H1 (cell line): ENCODE results near the gene MYOT. TPM values are rescaled to one million over a fixed set of nuclear protein-coding genes. Genes with fewer than 3 reads are reported as not detected.

ENCODE experiments used
- CTCF ChIA-PET: fragments of 300-600 bp; sonication (Branson Sonifier 250); formaldehyde crosslinking; loops from one replicate; lab custom pipeline; 2021; ENCODE audit not compliant: partially characterized antibody; lab: Charles Lee
- POLR2A ChIA-PET: fragments of 300-600 bp; sonication (Branson Sonifier 250); formaldehyde crosslinking; loops from one replicate; lab custom pipeline; 2021; ENCODE audit warnings: inconsistent platforms; ENCODE audit not compliant: partially characterized antibody; lab: Charles Lee
- DNase-seq, 2 experiments: peaks; one replicate each; pipeline versions ENCODE4 v3.0.0 to v3.0.0-alpha.2; 2010 to 2022; ENCODE audit warnings: low spot score in 2 of 2, low read depth in 1 of 2, mixed read lengths in 1 of 2
- FAIRE-seq: peaks from 2 replicates; lab custom pipeline; 2011; peaks lifted over from hg19 to GRCh38; lab: Jason Lieb, UNC
- H2AFZ ChIP-seq: 2 replicates; pipeline ENCODE4 v1.8.1; 2012; ENCODE audit warnings: low read length, inconsistent platforms
- H2AK5ac ChIP-seq: 2 replicates; pipeline ENCODE4 v1.6.1; 2013; ENCODE audit warnings: low read depth, low read length
- H2BK120ac ChIP-seq: replicated peaks from 2 replicates; pipeline ENCODE3; 2013; ENCODE audit warnings: low read depth, low read length, inconsistent platforms
- H2BK12ac ChIP-seq: 2 replicates; pipeline ENCODE4 v1.6.1; 2013; ENCODE audit warnings: low read depth, low read length
- H2BK15ac ChIP-seq: 2 replicates; pipeline ENCODE4 v1.6.1; 2013; ENCODE audit warnings: low read length
- H2BK20ac ChIP-seq: 2 replicates; pipeline ENCODE4 v1.6.1; 2013; ENCODE audit warnings: low read length
- H2BK5ac ChIP-seq: 2 replicates; pipeline ENCODE4 v1.6.1; 2013; ENCODE audit warnings: low read depth, low read length
- H3K14ac ChIP-seq: 2 replicates; pipeline ENCODE4 v1.6.1; 2013; ENCODE audit warnings: inconsistent platforms; ENCODE audit not compliant: insufficient read length
- H3K18ac ChIP-seq: 2 replicates; pipeline ENCODE4 v1.6.1; 2013; ENCODE audit warnings: low read length; ENCODE audit errors: extremely low read depth
- H3K23ac ChIP-seq: 2 replicates; pipeline ENCODE4 v1.6.1; 2013; ENCODE audit warnings: inconsistent platforms; ENCODE audit not compliant: insufficient read length
- H3K23me2 ChIP-seq: 2 replicates; pipeline ENCODE4 v1.6.1; 2013; ENCODE audit warnings: low read depth, low read length
- H3K27ac ChIP-seq: 2 replicates; pipeline ENCODE4 v1.6.1; 2011; ENCODE audit warnings: low read depth, low read length, inconsistent platforms
- H3K27me3 ChIP-seq, 4 experiments: replicated peaks in 1 of 4; 1 replicate in 1 of 4; 2 replicates in 3 of 4; pipeline versions ENCODE4 v1.6.1 to v1.8.1; 2011 to 2013; ENCODE audit warnings: low read length in 3 of 4, mild to moderate bottlenecking in 3 of 4, inconsistent platforms in 2 of 4, mixed read lengths in 2 of 4, moderate library complexity in 1 of 4; ENCODE audit not compliant: control insufficient read depth in 3 of 4, insufficient read depth in 3 of 4; ENCODE audit errors: extremely low read depth in 1 of 4
- H3K36me3 ChIP-seq, 4 experiments: 2 replicates each; pipeline versions ENCODE4 v1.6.1 to v1.8.1; 2011 to 2013; ENCODE audit warnings: mild to moderate bottlenecking in 4 of 4, low read length in 3 of 4, moderate library complexity in 2 of 4, control low read depth in 1 of 4, inconsistent platforms in 1 of 4; ENCODE audit not compliant: insufficient read depth in 4 of 4, control insufficient read depth in 2 of 4
- H3K4ac ChIP-seq: replicated peaks from 2 replicates; pipeline ENCODE3; 2013; ENCODE audit warnings: low read length, low read depth, mixed read lengths, inconsistent platforms; ENCODE audit not compliant: insufficient read length
- H3K4me1 ChIP-seq, 4 experiments: replicated peaks in 1 of 4; 1 replicate in 1 of 4; 2 replicates in 3 of 4; pipeline versions ENCODE4 v1.6.1 to v1.8.1; 2011 to 2013; ENCODE audit warnings: low read length in 3 of 4, inconsistent platforms in 2 of 4, mixed read lengths in 1 of 4; ENCODE audit not compliant: insufficient read depth in 4 of 4, control insufficient read depth in 3 of 4
- H3K4me2 ChIP-seq, 2 experiments: 2 replicates each; pipeline versions ENCODE4 v1.6.1 to v1.8.1; 2011 to 2013; ENCODE audit warnings: low read depth in 2 of 2, low read length in 2 of 2, control low read depth in 1 of 2, inconsistent platforms in 1 of 2, mild to moderate bottlenecking in 1 of 2; ENCODE audit not compliant: insufficient read depth in 1 of 2
- H3K4me3 ChIP-seq, 4 experiments: fragments of 200-600, 300-600 bp in 1 of 4; sonication (generic), shearing (Covaris generic), sonication (Bioruptor Twin) in 1 of 4; 2 replicates each; pipeline versions ENCODE4 v1.5.1 to v1.8.1; 2011 to 2016; ENCODE audit warnings: low read length in 4 of 4, low read depth in 3 of 4, control low read depth in 2 of 4, inconsistent platforms in 2 of 4, mild to moderate bottlenecking in 2 of 4, mixed read lengths in 1 of 4, moderate library complexity in 1 of 4; ENCODE audit not compliant: insufficient read depth in 2 of 4; ENCODE audit errors: extremely low read depth in 1 of 4
- H3K56ac ChIP-seq: replicated peaks from 2 replicates; pipeline ENCODE3; 2013; ENCODE audit warnings: low read depth, mild to moderate bottlenecking, mixed read lengths, low read length, inconsistent platforms; ENCODE audit not compliant: insufficient read length
- H3K79me1 ChIP-seq: 2 replicates; pipeline ENCODE4 v1.6.1; 2013; ENCODE audit warnings: low read depth, low read length, control low read depth
- H3K79me2 ChIP-seq, 2 experiments: 2 replicates each; pipeline versions ENCODE4 v1.6.1 to v1.8.1; 2012 to 2013; ENCODE audit warnings: low read length in 2 of 2, mild to moderate bottlenecking in 2 of 2, inconsistent platforms in 1 of 2; ENCODE audit not compliant: insufficient read depth in 2 of 2, control insufficient read depth in 1 of 2
- H3K9ac ChIP-seq, 4 experiments: replicated peaks in 1 of 4; 1 replicate in 1 of 4; 2 replicates in 3 of 4; pipeline versions ENCODE4 v1.6.1 to v1.8.1; 2011 to 2013; ENCODE audit warnings: low read depth in 3 of 4, low read length in 3 of 4, control low read depth in 2 of 4, mild to moderate bottlenecking in 2 of 4, moderate library complexity in 2 of 4, inconsistent platforms in 1 of 4; ENCODE audit errors: extremely low read depth in 1 of 4
- H3K9me3 ChIP-seq, 2 experiments: 2 replicates each; pipeline versions ENCODE4 v1.6.1 to v1.8.1; 2012 to 2013; ENCODE audit warnings: mild to moderate bottlenecking in 2 of 2, moderate library complexity in 2 of 2, control low read depth in 1 of 2, inconsistent platforms in 1 of 2, low read depth in 1 of 2, low read length in 1 of 2, mixed read lengths in 1 of 2; ENCODE audit not compliant: insufficient read depth in 2 of 2
- H4K20me1 ChIP-seq, 2 experiments: replicated peaks in 1 of 2; 2 replicates each; pipeline versions ENCODE3 to v1.8.1; 2011 to 2013; ENCODE audit warnings: inconsistent platforms in 2 of 2, low read length in 2 of 2, mild to moderate bottlenecking in 1 of 2; ENCODE audit not compliant: insufficient read depth in 2 of 2, control insufficient read depth in 1 of 2
- H4K5ac ChIP-seq: 2 replicates; pipeline ENCODE4 v1.6.1; 2013; ENCODE audit warnings: low read length, low read depth, mixed read lengths, inconsistent platforms; ENCODE audit not compliant: insufficient read length
- H4K8ac ChIP-seq: 2 replicates; pipeline ENCODE4 v1.8.0; 2013; ENCODE audit warnings: mild to moderate bottlenecking, moderate library complexity, low read length, inconsistent platforms; ENCODE audit not compliant: insufficient read depth; ENCODE audit errors: extremely low read depth
- H4K91ac ChIP-seq: replicated peaks from 2 replicates; pipeline ENCODE3; 2013; ENCODE audit warnings: low read length, mixed read lengths, inconsistent platforms; ENCODE audit not compliant: insufficient read length
- CHD1 ChIP-seq: IDR thresholded peaks from 2 replicates; pipeline ENCODE4 v1.6.1; 2012; ENCODE audit warnings: low read depth, low read length, improper control_type of control experiment
- CHD2 ChIP-seq: IDR thresholded peaks from 2 replicates; pipeline ENCODE4 v1.6.1; 2012; ENCODE audit warnings: low read length, improper control_type of control experiment
- E2F6 ChIP-seq: IDR thresholded peaks from 2 replicates; pipeline ENCODE4 v1.6.1; 2012; ENCODE audit warnings: inconsistent platforms
- EZH2 ChIP-seq: fragments of 200-600 bp; sonication (generic); IDR thresholded peaks from 2 replicates; pipeline ENCODE4 v1.7.1; 2012; ENCODE audit warnings: low read depth, mild to moderate bottlenecking, moderate library complexity, low read length, inconsistent platforms; ENCODE audit not compliant: severe bottlenecking
- GABPA ChIP-seq: IDR thresholded peaks from 2 replicates; pipeline ENCODE4 v1.6.1; 2011; ENCODE audit warnings: mild to moderate bottlenecking, low read length, moderate library complexity, borderline replicate concordance; ENCODE audit not compliant: insufficient read depth
- JUN ChIP-seq: IDR thresholded peaks from 2 replicates; pipeline ENCODE4 v1.6.1; 2011; ENCODE audit warnings: low read depth, mild to moderate bottlenecking, improper control_type of control experiment, low read length
- KDM4A ChIP-seq: IDR thresholded peaks from one replicate; pipeline ENCODE4 v1.7.1; 2012; ENCODE audit warnings: low read depth, mild to moderate bottlenecking, moderate library complexity, low read length, inconsistent platforms; ENCODE audit not compliant: severe bottlenecking
- MAFK ChIP-seq: IDR thresholded peaks from 2 replicates; pipeline ENCODE4 v1.6.1; 2012; ENCODE audit warnings: low read depth, mild to moderate bottlenecking, improper control_type of control experiment, low read length
- NRF1 ChIP-seq: IDR thresholded peaks from 2 replicates; pipeline ENCODE4 v1.6.1; 2011; ENCODE audit warnings: mild to moderate bottlenecking, low read depth, low read length, improper control_type of control experiment
- PHF8 ChIP-seq: fragments of 200-600 bp; sonication (generic); conservative IDR thresholded peaks from 2 replicates; pipeline ENCODE4 v1.7.1; 2012; ENCODE audit warnings: low read depth, mild to moderate bottlenecking, inconsistent platforms, low read length, moderate library complexity
- RFX5 ChIP-seq: IDR thresholded peaks from 2 replicates; pipeline ENCODE4 v1.6.1; 2011; ENCODE audit warnings: low read depth, low read length, improper control_type of control experiment, borderline replicate concordance
- SP1 ChIP-seq: IDR thresholded peaks from 2 replicates; pipeline ENCODE4 v1.6.1; 2011; ENCODE audit warnings: low read depth, low read length
- YY1 ChIP-seq: IDR thresholded peaks from 2 replicates; pipeline ENCODE4 v1.6.1; 2011; ENCODE audit warnings: low read depth, mild to moderate bottlenecking, low read length
- WGBS, 2 experiments: shearing (Covaris generic) in 1 of 2; methylation state at CpG; one replicate each; pipeline versions ENCODE4 v1.1.6 to v1.1.7; 2013 to 2015; ENCODE audit warnings: low lambda C conversion rate in 2 of 2, mixed read lengths in 2 of 2, inconsistent platforms in 1 of 2, low coverage in 1 of 2, missing lambda C conversion rate in 1 of 2; ENCODE audit not compliant: insufficient replicate concordance in 2 of 2, insufficient coverage in 1 of 2, insufficient read length in 1 of 2; ENCODE audit errors: extremely low coverage in 1 of 2, missing lambda C conversion rate in 1 of 2; 5-methylcytosine and 5-hydroxymethylcytosine counted together
- polyA plus RNA-seq, 7 experiments: library from polyadenylated mRNA; depleted of rRNA in 3 of 7; stranded (reverse) in 5 of 7; unstranded in 2 of 7; fragments of >200 nt in 5 of 7; fragments of 200-250 nt in 2 of 7; gene quantifications; 1 replicate in 5 of 7; 2 replicates in 1 of 7; 4 replicates in 1 of 7; pipeline versions ENCODE4 v1.2.1 to v1.2.3, GENCODE V29; 2011 to 2013; ENCODE audit warnings: missing spikeins in 2 of 7, mixed read lengths in 2 of 7
- total RNA-seq: library from RNA; stranded (reverse); fragmentation: NEBNext Ultra II Directional; extraction: Animal tissue kit (Norgen Biotek cat#: 25700); gene quantifications from 2 replicates; pipeline ENCODE4 v1.2.1, GENCODE V29; 2021

MYOT gene
- total and polyA plus RNA-seq, 2 of the 8 experiments (the other 6 are each of a cell fraction or from before 2014, with no cell fraction given) = not detected

GRCh38 chr5:137935694-137936093, 68.0 kb downstream of the MYOT start:
- ChIA-PET POLR2A (interaction anchor here (0.6 to 0.9 kb wide), 3 partner anchors 10 to 28 kb away, joined by 3 read pairs; no protein-coding TSS in a partner anchor), CTCF (interaction anchor here (0.6 to 1.9 kb wide), 4 partner anchors 100 to 281 kb away, joined by 3 to 8 read pairs (median 3); no protein-coding TSS in a partner anchor)
- Histone ChIP-seq H3K27ac (no peak overlapping the region), H2BK12ac (no peak overlapping the region), H3K14ac (no peak overlapping the region), H2BK5ac (no peak overlapping the region), H3K9ac (peak overlapping the region in 1 of 4 experiments; percentile 34; a peak in 1 of 7 replicates), H3K18ac (no peak overlapping the region), H3K79me2 (no peaks in the 10 kb centered on the region), H4K5ac (no peak overlapping the region), H2BK120ac (no peak overlapping the region), H3K36me3 (peaks cover 2 to 35% (median 17%) of the 10 kb centered on the region in 4 experiments), H3K4me2 (no peak overlapping the region), H3K56ac (no peak overlapping the region), H3K23me2 (no peaks in the 10 kb centered on the region), H3K4me3 (no peak overlapping the region), H3K27me3 (no peaks in the 10 kb centered on the region), H3K9me3 (no peaks in the 10 kb centered on the region), H3K79me1 (no peaks in the 10 kb centered on the region), H2BK20ac (no peak overlapping the region), H4K20me1 (peaks cover 0 to 2% of the 10 kb centered on the region in 2 experiments), H3K23ac (no peak overlapping the region), H4K91ac (no peak overlapping the region), H3K4me1 (no peaks in the 10 kb centered on the region), H2BK15ac (no peak overlapping the region), H2AK5ac (no peak overlapping the region), H2AFZ (no peak overlapping the region), H4K8ac (no peak overlapping the region), H3K4ac (no peak overlapping the region)
- no peak for FAIRE-seq
- DNase-seq = no peak
- 91% methylated on average over 3 of the region's 3 CpGs; no CpG with 5 or more reads in 1 of the 2 experiments for WGBS, 2 experiments
- TF ChIP-seq JUN (no peak), PHF8 (no peak), MAFK (no peak), SP1 (no peak), CHD1 (no peak), E2F6 (no peak), NRF1 (no peak), KDM4A (no peak), GABPA (no peak), YY1 (no peak), EZH2 (no peak), RFX5 (no peak), CHD2 (no peak)
